CD4-positive, alpha-beta T cell treated with Interleukin-10 for 1 hour (primary cell): ENCODE measurements around the gene EFCAB13.
A peak's percentile ranks its signal among the peaks of the same experiment; 100 is the strongest.

Experiments
- DNase-seq: peaks from one replicate; pipeline ENCODE4 v3.0.0-alpha.2; 2020

Gene EFCAB13

GRCh38 chr17:47292206-47292605, 31.5 kb upstream of the EFCAB13 start:
- DNase-seq = no peak

DNA sequence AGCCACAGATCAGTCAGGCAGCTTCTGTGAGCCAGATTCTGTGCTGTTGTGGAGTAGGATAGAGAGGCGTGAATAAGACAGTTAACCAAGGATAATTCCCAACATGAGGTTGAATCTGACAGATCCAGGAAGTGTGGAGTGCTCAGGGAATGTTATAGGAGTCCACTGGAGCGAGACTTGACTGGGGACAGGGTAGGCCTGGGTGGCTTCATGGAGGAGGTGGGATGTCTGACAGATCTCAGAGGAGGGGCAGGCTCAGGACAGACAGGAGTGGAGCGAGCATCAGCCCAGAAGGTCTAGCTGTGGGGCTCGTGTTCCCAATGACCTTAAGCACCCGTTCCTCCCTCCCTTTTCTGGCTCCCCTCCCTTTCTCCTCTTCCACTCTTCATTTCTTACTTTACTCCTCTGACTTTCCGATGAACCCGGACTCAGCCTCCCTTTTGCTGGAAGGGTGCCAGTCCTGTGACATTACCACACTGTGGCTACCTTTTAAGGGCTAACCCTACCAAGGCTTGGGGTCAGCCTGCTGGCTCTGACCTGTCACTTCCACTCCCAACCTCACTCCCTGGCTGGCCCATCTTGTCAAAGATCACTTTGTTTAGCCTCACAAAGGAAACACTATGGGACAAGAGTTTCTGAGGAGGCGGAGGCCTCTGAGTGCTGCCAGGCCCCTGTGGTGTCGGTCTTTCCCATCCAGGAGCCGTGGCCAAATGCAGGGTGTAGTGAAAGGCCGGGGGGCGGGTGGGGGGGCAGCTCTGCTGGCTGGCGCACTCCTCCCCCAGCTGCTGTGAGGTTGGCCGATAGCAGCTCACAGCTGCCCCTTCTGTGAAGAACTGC, 28.5 kb upstream of the EFCAB13 start:
- DNase-seq = no peak

- DNase-seq = no peak
Measured at GRCh38 chr17:47295874-47296255, 27.9 kb upstream of the EFCAB13 start.

DNA sequence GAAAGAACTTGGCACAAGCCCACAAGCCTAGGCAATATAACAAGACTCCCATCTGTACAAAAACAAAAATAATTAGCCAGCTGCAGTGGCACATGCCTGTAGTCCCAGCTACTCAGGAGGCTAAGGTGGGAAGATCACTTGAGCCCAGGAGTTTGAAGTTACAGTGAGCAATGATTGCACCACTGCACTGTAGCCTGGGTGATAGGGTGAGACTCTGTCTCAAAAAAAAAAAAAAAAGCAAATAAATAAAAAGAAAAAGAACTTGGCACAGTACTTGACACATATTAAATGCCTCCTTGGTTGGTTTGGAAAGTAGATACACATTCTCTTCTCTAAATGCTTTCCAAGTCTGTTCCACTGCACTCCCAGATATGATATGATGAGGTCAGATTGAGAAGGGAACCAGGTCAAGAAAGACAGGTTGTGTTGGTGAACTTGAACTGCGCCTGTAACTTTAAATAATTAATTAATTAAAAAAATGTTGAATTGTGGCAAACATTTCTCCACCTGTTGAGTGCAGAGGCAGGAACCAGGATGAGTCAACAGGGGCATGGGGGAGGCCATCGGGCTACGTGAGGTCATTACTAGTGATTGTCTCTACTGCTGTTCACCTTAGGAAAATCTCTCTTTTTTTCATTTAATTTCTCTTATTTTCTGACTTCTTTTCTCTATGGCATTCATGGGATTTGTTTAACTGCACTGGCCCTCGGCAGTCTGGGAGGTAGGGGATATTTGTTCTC, 25.9 kb upstream of the EFCAB13 start:
- DNase-seq = no peak

DNA sequence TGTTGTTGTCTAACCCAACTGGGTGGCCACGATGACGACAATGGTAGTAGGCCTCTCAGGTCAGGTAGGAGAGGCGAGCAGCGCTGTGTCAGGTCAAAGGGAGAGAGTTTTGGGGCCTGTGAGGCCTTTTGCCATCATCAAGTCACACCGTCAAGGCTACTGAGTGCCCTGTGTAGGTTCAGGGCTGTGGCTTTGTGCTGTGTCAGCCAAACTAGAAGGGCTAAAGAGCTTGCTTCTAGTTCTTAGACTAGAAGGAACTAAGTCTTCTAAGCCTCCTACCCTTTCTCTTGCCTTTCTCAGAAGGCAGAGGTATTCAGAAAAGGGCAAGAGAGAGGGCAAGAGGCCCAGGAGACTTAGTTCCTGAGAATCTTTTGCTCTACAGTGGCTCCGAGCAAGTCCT, 25.0 kb upstream of the EFCAB13 start:
- DNase-seq = no peak

- no peak for DNase-seq
Measured at GRCh38 chr17:47299239-47299910, 24.4 kb upstream of the EFCAB13 start.

DNA sequence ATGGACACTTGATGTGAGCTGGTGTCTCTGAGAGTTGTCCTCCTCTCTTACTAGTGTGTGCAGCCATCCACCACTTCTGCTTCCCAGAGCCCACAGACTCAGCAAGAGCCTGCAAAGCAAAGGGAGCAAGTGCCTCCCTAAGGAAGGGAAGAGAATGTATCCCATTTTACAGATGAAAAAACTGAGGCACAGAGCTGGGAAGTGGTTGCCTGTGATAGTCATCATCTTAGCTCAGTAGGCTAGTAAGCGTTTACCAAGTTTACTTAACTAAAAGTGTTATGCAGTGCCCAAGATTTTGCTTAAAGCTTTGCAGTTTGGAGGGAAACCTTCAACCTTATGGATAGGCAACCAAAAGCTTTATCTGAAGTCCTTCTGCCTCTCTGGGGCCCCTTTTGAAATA, 23.0 kb upstream of the EFCAB13 start:
- DNase-seq = no peak

DNA sequence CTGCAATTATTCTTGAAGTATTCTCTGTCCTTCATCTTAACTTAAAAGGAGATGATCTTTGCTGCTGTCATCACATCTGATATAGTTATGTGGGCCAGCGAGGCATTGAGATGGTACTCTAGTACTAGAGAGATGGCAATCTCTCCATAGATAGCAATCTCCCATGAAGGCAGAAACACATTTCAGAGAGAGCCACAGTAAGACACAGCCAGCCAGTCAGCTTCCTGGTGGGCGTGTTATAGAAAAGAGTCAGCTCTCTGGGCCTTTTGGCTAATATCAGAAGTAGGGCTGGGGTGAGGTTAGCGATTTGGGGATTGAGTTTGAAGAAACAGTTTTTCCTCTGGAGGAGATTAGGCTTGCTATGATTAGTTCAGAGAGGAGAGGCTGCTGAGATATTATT, 22.6 kb upstream of the EFCAB13 start:
- no peak for DNase-seq

DNA sequence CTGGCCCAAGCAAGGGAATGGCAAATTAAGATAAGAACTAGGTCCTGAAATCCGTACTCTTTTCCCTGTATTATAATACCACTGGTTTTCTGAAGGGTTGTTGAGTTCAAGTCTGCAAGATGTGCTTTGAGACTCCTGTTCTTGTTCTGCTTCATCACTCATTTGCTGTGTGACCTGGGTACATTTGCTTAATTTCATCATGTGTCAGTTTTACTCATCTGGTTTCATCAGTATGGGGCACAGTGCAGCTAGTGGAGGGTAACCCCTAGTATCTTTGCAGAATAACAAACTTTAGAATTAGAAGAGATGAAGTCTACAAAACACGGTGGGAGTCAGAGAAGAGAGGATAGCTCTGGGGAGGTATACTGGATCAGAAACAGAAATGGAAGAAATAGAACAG, 21.9 kb upstream of the EFCAB13 start:
- DNase-seq = no peak

DNA sequence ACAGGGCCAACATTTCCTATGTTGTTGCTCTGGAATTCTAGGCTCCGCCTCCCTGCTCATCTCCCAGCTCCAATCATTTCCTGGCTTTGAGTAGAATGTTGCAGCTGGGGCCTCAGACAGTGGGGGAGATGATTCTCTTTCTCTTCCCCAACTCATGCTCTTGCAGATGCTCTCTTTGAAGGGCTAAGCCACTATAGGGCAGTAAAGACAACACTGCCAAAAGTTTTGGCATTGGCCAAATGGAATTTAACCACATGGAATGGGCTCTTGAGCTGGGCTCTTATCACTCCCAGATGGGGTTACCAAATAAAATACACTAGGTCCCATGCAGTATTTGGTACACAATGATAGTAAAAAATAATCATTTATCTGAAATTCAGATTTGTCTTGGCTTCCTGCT, 19.6 kb upstream of the EFCAB13 start:
- DNase-seq = no peak

GRCh38 chr17:47305302-47305923, 18.3 kb upstream of the EFCAB13 start:
- no peak for DNase-seq

GRCh38 chr17:47310186-47310733, 13.5 kb upstream of the EFCAB13 start:
- DNase-seq = no peak

GRCh38 chr17:47311420-47311819, 12.3 kb upstream of the EFCAB13 start:
- DNase-seq = no peak

DNA sequence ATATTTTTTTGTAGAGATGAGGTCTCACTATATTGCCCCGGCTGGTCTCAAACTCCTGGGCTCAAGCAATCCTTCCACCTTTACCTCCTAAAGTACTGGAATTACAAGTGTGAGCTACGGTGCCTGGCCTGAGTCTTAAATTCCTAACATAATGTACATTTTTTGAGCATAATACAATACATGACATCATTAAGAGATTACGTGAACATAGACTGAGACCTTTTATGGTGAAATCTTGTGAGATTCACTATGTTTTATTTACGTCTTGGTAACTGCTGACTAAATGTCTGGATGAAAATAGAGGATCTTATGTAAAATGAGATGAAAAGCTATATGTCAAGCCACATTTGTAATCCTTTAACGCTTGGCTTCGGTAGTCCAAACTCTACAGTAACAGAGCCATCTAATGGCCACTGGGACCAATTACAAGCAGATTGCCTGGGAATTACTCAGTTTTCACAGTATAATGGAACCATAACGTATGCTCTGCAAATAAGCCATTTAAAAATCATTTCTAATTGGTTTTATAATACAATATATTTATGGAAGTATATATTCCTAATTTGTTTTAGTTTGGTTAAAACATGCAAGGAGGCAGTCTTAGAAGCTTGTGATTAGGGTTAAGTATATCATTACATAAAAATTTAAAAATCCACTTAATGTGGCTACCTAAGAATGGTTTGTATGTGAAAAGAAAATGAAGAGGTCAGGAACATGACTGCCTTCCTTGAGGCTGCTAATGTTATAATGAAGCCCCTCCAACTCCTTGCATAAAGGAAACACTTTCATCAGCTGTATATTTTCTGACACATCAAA, 8.1 kb upstream of the EFCAB13 start:
- DNase-seq = peak; percentile 69

DNA sequence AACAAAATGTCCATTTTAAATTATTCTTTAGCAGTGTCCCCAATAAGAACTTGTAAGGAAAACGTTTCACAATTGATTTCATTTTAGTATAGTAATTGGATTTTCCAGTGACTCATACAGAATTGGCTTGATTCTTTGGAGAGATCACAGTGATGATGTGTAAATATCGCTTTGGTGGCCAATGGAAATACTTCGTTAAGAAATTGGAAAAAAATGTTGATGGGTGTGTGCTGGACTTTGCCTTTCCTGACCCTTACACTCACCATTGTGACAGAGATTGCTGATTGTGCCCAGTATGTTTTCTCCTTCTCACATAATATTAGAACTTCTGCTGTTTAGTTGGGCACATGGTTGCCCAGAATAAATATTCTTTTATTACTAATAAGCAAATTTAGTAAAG, 7.4 kb upstream of the EFCAB13 start:
- no peak for DNase-seq

- DNase-seq = no peak
Measured at GRCh38 chr17:47317119-47317518, 6.6 kb upstream of the EFCAB13 start.

- DNase-seq = no peak
Measured at GRCh38 chr17:47318197-47318918, 5.4 kb upstream of the EFCAB13 start.

- no peak for DNase-seq
Measured at GRCh38 chr17:47320879-47321502, 2.8 kb upstream of the EFCAB13 start.

DNA sequence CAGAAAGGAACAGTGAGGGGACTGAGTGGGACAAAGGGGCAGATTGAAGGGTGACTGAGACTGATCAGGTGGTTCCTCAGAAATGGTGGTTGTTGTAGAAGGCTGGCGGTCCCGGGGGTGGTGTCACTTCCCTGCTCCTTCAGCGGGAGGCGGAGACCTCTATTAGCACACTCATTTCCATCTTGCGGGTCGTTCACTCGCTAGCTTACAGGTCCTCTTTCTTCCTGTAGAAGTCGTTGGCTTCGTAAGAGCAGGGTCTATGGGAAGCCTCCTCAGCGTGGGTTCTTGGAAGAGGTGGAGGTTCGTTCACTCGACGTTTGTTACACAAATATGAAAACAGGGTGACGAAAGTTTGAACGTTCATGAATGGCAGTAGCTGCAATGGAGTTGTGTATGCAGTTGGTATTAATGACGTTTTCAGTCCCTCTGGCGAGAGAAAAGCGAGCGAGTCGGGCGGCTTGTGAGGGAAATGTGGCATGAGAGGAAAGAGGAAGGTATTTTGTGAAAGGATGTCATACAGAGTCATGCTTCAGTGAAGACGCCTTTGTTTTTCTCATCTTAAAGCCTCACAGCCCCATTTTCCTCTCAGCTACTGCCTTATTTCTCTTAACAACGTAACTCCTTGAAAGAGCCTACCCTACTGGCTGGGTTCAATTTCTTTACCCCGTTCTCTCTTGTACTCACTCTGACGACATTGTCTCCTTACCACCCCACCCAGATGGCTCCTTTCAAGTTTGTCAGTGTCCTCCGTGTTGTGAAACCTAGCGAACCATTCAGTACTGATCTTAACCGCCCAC, 667 bp downstream of the EFCAB13 start:
- peak; percentile 51 for DNase-seq

- no peak for DNase-seq
Measured at GRCh38 chr17:47325176-47325575, 1.4 kb downstream of the EFCAB13 start.
